Osteocyte (in vitro differentiated cells): ENCODE results near the gene CLCNKA. TPM values are rescaled to one million over a fixed set of nuclear protein-coding genes. Genes with fewer than 3 reads are reported as not detected.
"Not testable (repeated sequence)": the region's sequence is repeated elsewhere in the genome, so short reads cannot be mapped to it uniquely, and the experiment has no call there.

Experiments
- DNase-seq: peaks from one replicate; pipeline ENCODE4 v3.0.0; 2021; ENCODE audit warnings: mixed read lengths; ENCODE audit not compliant: unreplicated experiment; ENCODE audit errors: extremely low spot score
- H3K27ac Mint-ChIP-seq: one replicate; pipeline ENCODE4 v1.8.0; 2021; ENCODE audit warnings: mild to moderate bottlenecking, mixed read lengths; ENCODE audit not compliant: unreplicated experiment
- H3K27me3 Mint-ChIP-seq: one replicate; pipeline ENCODE4 v1.8.0; 2021; ENCODE audit warnings: mixed read lengths; ENCODE audit not compliant: unreplicated experiment
- H3K36me3 Mint-ChIP-seq: one replicate; pipeline ENCODE4 v1.8.0; 2021; ENCODE audit warnings: mixed read lengths; ENCODE audit not compliant: unreplicated experiment
- H3K4me1 Mint-ChIP-seq: one replicate; pipeline ENCODE4 v1.8.0; 2021; ENCODE audit warnings: mixed read lengths; ENCODE audit not compliant: unreplicated experiment
- H3K4me3 Mint-ChIP-seq: one replicate; pipeline ENCODE4 v1.8.0; 2021; ENCODE audit warnings: mild to moderate bottlenecking, moderate library complexity, mixed read lengths; ENCODE audit not compliant: unreplicated experiment
- H3K9me3 Mint-ChIP-seq: one replicate; pipeline ENCODE4 v1.8.0; 2021; ENCODE audit warnings: mixed read lengths; ENCODE audit not compliant: unreplicated experiment
- total RNA-seq: library from RNA; stranded (reverse); gene quantifications from 2 replicates; pipeline ENCODE4 v1.2.1, GENCODE V29; 2021
- TF ChIP-seq, protein P1 (sequence below): fragments of 200-600 bp; sonication (generic); IDR thresholded peaks from 2 replicates; pipeline ENCODE4 v1.5.0; 2021; ENCODE audit warnings: antibody characterized with exemption, mild to moderate bottlenecking, moderate library complexity

The CLCNKA gene
- total RNA-seq, 1 donor from 2014 or later = not detected

DNA sequence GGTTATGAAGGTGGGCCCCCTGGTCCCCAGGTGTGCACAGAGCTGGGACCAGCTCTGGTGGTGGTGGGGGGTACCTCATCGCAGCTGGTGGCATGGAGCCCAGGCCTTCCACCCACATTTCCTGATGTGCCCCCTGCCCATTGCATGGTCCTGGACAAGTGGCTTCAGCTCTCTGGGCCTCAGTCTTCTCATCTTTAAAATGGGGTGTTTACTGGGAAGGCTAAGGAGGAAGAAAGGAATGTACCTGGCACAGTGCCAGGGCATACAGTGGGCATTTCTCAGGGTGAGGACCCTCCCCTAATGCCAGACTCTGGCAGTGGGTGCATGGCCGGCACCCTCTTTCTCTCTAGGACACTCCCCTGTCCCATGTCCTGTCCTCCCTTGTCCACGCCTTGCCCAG is 29.2 kb downstream of the CLCNKA start:
- TF ChIP-seq, protein P1, sequence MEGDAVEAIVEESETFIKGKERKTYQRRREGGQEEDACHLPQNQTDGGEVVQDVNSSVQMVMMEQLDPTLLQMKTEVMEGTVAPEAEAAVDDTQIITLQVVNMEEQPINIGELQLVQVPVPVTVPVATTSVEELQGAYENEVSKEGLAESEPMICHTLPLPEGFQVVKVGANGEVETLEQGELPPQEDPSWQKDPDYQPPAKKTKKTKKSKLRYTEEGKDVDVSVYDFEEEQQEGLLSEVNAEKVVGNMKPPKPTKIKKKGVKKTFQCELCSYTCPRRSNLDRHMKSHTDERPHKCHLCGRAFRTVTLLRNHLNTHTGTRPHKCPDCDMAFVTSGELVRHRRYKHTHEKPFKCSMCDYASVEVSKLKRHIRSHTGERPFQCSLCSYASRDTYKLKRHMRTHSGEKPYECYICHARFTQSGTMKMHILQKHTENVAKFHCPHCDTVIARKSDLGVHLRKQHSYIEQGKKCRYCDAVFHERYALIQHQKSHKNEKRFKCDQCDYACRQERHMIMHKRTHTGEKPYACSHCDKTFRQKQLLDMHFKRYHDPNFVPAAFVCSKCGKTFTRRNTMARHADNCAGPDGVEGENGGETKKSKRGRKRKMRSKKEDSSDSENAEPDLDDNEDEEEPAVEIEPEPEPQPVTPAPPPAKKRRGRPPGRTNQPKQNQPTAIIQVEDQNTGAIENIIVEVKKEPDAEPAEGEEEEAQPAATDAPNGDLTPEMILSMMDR = no peak
- no peaks in the 10 kb centered on the region for H3K27me3 Mint-ChIP-seq
- no peak overlapping the region for H3K4me3 Mint-ChIP-seq
- no peak overlapping the region for H3K27ac Mint-ChIP-seq
- DNase-seq = no peak
- H3K36me3 Mint-ChIP-seq = no peaks in the 10 kb centered on the region
- peaks cover 9% of the 10 kb centered on the region for H3K4me1 Mint-ChIP-seq
- no peaks in the 10 kb centered on the region for H3K9me3 Mint-ChIP-seq

DNA sequence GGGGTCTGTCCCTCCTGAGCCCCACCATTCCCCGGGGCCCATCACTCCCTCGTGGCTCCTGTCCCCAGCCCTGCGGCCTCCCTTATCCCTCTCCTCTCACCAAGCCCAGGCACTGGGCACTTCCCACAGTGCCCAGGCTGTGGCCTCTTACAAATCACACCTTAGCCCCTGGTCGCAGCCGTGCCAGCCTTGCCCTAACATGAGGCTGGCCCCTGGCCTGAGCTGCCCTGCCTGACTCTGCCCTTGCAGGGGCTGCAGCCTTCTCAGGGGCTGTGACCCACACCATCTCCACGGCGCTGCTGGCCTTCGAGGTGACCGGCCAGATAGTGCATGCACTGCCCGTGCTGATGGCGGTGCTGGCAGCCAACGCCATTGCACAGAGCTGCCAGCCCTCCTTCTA is 30.1 kb downstream of the CLCNKA start:
- H3K36me3 Mint-ChIP-seq, H3K27me3 Mint-ChIP-seq, H3K9me3 Mint-ChIP-seq, H3K4me3 Mint-ChIP-seq, DNase-seq, H3K27ac Mint-ChIP-seq: not testable (repeated sequence)
- H3K4me1 Mint-ChIP-seq = peaks cover 12% of the 10 kb centered on the region

DNA sequence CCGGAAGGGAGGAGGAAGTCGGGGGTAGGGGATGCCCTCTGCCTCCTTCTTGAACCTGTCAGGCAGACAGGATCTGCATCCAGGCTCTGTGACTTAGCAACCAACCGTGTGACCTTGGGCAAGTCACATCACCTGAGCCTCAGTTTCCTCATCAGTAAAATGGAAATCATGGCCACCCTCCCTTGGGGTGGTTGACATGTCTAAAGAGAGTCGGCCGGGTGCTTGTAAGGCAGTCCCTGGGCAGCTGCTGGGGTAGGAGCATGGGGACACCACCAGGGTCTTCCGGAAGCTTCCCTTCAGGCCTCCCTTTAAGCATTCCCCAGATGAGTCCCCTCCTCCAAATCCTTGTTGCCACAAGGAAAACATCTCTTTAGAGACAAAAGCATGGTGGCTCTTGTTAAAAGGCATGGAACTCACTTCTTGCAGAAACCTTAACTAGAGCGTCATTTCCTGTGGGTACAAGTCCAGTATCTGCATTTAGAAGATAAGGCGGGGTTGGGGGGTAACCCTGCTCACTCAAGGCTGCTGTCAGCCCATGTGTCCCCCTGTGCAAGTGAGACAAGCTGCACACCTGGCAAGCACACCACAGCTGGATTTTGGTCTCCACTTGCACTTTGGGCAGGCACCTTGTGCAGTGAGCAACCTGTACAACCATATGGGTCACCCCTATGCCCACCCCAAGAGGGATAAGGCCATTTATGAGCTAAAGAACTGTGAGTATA is 32.1 kb downstream of the CLCNKA start:
- H3K36me3 Mint-ChIP-seq = no peaks in the 10 kb centered on the region
- H3K4me3 Mint-ChIP-seq = no peak overlapping the region
- H3K27ac Mint-ChIP-seq = no peak overlapping the region
- no peaks in the 10 kb centered on the region for H3K27me3 Mint-ChIP-seq
- DNase-seq = no peak
- H3K4me1 Mint-ChIP-seq = peaks cover 12% of the 10 kb centered on the region
- TF ChIP-seq, protein P1 = no peak
- no peaks in the 10 kb centered on the region for H3K9me3 Mint-ChIP-seq

DNA sequence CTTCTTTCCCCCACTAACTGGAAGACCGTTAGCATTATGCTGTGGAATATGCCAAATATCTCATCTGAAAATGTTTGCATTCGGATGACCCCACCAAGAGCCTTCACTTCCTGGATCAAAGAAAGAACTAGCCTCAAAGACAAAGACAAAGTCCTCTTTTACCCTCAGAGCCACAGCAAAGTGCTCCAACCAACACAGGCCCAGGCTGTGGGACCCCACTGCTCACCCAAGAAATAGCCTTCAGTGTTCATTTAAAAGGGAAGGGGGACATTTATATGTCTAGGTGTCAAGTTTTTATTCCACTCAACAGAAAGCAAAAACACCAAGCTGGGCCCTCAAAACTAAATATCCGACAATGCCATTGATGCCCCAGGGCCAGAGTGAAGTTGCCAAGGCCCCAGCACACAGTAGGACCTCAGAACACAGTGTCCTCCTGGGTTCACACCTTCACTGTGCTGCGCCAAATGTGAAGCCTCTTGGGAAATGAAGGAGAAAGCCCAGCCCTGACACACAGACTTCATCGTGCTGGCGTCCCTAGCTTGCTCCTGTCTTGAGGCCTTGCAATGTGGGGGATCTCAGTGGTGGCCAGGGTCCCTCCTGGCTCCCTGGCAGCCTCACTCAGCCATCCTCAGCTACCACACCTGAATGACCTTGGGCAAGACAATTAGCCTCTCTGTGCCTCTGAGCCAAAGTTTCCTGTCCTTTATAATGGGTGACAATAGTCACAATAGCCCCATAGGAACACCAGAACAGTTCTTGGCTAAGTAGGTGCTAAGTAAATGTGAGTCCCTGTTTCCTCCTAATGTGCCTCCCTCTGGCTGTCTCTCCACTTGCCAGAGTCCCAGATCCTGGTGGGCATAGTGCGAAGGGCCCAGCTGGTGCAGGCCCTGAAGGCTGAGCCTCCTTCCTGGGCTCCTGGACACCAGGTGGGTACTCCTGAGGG is 33.0 kb downstream of the CLCNKA start:
- no peaks in the 10 kb centered on the region for H3K9me3 Mint-ChIP-seq
- H3K27ac Mint-ChIP-seq = no peak overlapping the region
- no peaks in the 10 kb centered on the region for H3K27me3 Mint-ChIP-seq
- TF ChIP-seq, protein P1 = no peak
- no peaks in the 10 kb centered on the region for H3K36me3 Mint-ChIP-seq
- no peak for DNase-seq
- no peak overlapping the region for H3K4me3 Mint-ChIP-seq
- peaks cover 8% of the 10 kb centered on the region for H3K4me1 Mint-ChIP-seq

DNA sequence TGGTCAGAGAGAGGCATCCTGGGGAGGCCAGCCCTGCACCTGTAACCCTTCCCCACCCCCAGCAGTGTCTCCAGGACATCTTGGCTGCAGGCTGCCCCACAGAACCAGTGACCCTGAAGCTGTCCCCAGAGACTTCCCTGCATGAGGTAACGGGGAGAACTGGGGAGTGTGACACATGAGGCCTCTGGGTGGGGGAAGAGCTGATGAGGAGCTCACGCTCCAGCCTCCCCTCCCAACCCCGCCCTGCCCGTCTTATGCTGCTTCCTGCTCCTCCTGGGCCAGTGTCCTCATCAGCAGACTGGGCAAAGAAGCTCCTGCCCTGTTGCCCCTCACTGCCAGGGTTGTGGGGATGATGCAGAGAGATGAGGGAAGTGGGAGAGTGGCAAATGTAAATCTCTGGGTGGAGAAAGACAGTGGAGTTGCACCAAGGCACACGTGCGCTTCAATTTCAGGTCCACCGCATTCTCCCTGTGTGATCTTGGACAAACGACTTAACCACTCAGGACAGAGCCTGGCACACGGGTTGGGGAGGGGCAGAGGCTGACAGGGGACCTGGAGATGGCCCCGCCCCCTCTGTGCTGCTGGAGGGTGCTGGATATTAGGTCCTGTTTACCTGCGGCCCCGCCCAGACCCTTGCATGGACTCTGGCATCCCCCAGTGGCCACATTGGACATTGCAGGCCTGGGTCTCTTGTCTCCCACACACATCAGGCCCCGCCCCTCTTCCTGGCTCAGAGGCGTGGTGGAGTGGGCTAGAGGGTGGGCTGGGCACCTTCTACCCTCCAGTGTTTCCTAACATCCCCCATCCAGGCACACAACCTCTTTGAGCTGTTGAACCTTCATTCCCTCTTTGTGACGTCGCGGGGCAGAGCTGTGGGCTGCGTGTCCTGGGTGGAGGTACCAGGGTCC is 34.0 kb downstream of the CLCNKA start:
- TF ChIP-seq, protein P1 = peak; percentile 88
- Mint-ChIP-seq H3K27ac (no peak overlapping the region), H3K4me3 (no peak overlapping the region), H3K27me3 (no peaks in the 10 kb centered on the region), H3K9me3 (no peaks in the 10 kb centered on the region), H3K36me3 (no peaks in the 10 kb centered on the region), H3K4me1 (peaks cover 6% of the 10 kb centered on the region)
- peak; percentile 94 for DNase-seq

DNA sequence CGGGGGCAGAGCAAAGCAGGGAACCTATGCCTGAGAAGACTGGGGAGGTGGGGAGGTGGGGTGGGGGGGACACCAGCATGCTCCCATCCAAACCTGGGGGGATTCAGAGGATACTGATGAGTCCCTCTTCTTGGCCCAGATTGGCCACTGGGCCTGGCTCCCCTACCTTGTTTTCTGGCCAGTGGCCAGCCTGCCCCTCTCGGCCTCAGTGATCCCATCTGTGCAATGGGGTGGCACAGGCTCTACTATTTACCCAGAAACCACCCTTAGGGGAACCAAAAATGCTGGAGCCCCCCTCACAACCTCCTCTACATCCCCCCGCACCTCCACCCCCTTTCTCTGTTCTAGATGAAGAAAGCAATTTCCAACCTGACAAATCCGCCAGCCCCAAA is 34.7 kb downstream of the CLCNKA start:
- not testable (repeated sequence) for DNase-seq, H3K9me3 Mint-ChIP-seq, H3K4me1 Mint-ChIP-seq, H3K27me3 Mint-ChIP-seq, H3K27ac Mint-ChIP-seq, H3K4me3 Mint-ChIP-seq, H3K36me3 Mint-ChIP-seq

DNA sequence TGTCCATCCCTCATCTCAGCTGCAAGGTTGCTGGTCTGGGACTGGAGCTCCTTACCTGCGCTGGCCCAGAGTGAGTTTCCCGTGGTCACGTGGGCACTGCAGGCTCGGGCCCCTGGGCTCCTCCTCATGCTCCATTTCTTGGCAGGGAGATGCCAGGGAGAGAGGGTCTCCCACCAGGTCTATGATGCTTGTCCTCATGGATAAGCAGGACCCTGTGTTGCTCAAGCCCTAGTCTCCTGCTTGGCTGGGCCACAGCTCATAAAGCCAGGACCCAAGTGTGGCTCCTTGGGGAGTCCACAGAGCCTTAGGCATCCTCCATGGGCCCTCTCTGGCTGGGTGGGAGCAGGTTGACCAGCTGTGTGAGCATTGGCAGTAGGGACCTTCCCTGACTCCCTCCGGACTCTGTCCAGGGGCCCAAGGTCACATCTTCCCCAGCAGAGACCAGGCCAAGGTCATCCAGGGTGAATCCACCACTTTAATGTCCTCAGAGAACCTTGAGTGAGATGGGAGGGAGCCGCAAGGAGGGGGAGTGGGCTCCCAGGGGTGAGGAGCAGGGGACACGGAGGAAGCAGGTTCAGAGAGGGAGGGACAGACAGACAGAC is 35.6 kb downstream of the CLCNKA start:
- not testable (repeated sequence) for H3K36me3 Mint-ChIP-seq, H3K9me3 Mint-ChIP-seq, H3K27ac Mint-ChIP-seq, DNase-seq, H3K27me3 Mint-ChIP-seq, H3K4me1 Mint-ChIP-seq, H3K4me3 Mint-ChIP-seq
